GM19328 (cell line): ENCODE measurements around the gene KRTAP5-6.

Experiments
- ATAC-seq: cut with Tn5 transposase; IDR thresholded peaks from one replicate; pipeline ENCODE4 v1.9.1; 2021; ENCODE audit warnings: mild to moderate bottlenecking, moderate library complexity; ENCODE audit not compliant: unreplicated experiment

KRTAP5-6 gene

DNA sequence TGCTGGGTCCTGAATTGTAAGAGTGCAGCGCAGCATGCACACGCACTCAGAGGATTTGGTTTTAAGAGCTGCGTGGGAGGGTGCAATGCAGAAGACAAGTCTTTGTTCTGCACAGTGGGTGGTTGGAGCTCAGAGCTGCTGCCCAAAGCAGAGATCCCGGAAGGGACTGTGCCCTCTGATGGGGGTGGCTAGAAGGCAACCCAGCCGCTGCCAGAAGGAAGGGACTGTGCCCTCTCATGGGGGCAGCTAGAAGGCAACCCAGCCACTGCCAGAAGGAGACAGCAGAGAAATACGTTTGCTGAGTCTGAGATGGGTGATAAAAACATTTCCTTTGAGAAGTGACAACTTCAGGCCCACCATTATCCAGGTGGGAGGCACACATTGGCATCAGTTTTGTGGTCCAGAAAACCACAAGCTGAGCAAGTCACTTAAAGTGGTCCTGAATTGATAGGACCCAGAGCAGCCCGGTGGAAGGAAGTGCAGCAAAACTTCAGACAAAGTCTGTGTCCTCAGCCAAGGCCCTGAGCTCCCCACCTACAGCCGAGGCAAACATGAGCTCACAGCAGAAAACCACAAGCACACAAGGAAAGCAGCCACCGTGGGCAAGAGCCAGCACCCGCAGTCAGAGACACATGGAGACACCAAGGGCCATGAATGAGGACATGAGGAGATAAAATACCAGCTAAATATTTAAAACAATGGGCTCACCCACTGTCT is 4.3 kb downstream of the KRTAP5-6 start:
- no peak for ATAC-seq

DNA sequence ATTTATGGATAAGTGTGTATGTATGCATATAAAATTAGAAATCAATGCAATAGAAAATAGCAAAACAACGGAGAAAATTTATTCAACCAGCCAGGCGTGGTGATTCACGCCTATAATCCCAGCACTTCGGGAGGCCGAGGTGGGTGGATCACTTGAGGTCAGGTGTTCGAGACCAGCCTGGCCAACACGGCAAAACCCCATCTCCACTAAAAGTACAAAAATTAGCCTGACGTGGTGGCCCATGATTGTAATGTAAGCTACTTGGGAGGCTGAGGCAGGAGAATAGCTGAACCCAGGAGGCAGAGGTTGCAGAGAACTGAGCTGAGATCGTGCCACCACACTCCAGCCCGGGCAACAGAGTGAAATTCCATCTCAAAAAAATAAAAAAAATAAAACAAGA is 5.5 kb downstream of the KRTAP5-6 start:
- ATAC-seq, result no peak

DNA sequence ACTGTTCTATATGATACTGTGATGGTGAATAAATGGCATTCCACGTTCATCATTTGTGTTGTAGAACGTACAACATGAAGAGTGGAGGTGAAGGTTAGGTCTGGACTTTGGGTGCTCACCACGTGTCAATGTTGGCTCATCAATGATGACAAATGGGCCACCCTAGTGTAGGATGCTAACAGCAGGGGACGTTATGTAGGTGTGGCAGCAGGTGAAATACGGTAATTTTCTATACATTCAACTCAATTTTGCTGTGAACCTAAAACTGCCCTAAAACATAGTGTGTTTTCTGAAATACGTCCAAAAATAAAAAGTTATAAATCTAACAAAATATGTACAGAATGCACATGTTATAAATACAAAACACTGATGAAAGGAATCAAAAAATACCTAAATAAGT is 6.2 kb downstream of the KRTAP5-6 start:
- ATAC-seq, result no peak

DNA sequence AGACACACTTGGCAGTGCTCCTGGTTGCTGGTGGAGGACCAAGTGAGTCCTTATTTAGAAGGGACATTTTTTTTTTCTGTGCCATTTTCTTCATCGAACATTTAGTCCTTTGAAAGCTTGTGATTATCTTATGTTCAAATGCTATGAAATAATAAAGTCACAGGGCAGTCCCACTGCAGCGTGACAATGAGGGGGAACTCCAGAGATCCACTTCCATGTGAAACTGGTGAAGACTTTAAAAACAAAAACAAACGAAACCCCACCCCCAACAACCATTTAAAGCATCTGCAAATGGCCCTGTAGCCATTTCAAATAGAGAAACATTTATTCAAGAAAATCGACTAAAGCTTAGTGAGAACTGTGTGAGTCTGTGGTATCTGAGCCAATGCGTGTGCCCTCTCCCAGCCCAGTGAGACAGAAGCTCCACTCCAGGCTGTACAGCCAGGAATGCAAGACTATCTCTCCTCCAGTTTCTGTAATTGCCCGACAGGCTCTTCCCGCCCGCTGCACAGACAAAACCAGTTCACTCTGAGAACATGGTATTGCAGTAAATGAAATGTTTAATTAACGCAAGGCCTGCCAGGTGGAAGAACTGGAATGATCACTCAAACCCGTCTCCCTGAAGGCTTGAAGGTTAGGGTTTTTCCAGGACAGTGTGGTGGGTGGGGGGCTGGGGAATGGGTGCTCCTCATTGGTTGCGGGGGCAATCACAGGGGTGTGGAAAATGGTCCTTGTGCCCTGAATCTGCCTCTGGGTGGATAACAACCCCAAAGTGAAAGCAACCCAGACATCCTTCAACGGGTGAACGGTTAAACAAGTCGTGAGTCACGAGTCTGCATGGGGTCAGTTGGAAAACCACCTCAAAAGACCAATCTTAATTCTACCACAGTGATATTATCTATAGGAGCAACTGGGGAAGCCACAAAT is 8.4 kb downstream of the KRTAP5-6 start:
- no peak for ATAC-seq

DNA sequence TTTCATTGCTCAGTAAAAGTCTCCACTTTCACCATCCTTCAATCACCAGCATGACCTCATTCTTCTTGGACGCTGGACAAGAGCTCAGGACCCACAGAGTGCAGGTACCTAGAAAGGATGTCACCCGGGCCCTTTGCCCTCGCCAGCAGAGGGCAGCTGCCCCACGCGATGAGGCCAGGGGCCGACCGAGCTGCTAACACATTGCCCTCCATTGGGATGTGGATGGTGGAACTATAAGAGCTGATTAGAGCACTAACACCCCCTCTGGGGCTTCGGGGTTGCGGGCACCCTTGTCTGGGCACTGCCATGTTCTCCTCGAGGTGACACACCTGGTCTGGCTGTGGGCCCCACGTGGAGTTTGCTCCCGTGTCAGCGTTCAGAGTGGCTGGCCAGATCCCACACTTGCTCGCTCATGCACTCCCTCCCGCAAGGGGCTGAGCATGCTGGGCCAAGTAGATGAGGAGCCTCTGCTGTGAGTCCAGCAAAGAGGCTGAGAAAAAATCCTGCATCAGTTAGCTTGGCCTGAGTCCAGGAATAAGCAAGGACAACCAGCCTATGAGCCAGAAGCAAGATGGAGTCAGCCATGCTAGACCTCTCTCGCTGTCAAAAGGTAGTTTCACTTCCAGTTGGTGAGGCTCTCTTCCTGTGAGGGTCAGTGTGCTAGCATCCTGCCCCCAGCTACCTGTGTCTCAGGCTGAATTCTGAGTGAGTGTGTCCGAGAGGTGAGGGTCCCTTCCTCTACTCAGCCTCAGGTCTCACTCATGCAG is 9.8 kb downstream of the KRTAP5-6 start:
- ATAC-seq, result no peak

DNA sequence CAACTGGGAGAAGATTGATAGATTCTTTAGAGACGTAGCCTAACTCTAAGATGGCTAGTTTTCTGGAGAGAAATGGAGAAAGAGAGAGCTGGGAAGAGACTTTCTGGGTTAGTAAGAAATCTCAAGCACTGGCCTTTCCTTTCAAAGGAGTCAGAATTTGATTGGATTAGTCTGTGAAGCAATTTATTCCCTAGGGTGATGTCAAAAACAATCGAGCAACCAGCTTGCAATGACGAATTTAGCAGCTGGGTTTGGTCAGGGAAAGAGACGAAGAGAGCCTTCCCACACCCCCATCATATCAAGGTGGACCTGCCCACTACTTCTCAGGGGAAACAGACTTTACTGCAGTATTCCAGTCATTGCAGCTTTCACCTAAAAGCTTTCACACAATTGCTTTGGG is 10.8 kb downstream of the KRTAP5-6 start:
- ATAC-seq, result no peak

DNA sequence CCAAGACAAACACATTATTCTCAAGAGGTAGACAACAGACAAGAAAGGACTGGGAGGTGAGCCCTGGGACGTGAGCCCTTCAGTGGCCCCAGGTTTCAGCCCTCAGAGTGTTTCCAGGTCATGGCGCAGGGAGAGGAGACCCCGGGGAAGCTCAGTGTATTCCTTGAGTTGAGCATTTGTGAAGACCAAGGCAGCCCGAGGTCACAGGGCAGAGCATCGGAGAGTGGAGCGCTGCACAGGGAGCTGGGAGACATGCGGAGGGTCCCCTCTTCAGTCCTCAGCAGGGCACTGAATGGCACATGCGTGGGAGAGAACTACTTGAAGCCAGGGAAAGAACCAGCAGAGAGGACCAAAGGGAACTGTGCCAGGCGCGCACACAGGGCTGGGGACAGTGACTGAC is 11.7 kb downstream of the KRTAP5-6 start:
- no peak for ATAC-seq

DNA sequence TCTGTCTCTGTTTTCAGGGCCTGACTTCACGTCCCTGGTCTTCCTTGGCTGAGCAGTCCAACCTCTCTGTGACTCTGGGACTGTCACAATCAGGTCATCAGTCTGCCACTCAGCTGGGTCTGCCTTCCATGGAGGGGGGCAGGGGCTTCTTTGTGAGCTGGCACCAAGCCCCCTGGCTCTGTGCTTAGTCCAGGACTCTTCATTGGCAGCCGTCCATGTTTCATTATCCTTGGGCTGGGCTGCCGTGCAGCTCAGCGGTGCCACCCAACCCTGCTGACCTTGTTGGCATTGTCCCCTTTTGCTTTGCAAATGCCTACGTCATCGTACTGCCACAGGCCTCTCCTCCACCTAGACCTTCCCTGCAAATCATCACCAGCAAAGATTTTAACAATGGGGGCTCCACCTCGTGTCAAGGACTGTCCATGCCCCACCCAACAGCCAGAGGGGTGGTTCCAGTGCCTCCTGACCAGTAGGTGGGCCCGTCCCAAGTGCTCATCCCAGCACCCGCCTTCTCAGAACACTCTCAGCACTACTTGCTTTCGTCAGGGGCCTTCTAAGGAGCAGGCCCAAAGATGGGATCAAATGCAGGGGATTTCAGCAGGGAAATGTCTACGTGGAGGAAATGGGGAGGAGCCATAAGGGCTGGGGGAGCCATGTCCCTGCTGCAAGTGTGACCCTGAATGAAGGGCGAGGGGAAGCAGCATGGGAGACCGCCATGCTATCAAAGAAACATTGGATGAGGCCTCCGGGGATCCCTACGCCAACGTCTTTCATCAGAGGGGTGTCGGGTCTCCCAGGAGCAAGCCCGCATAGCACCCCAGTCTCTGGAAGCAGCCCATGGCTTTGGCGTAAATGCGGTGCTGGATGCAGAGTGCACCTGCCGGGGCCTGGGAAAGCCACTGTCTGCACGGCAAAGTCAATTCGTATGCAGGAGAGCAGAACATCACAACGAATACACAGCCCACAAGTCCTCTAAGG is 18.2 kb downstream of the KRTAP5-6 start:
- ATAC-seq, result no peak

DNA sequence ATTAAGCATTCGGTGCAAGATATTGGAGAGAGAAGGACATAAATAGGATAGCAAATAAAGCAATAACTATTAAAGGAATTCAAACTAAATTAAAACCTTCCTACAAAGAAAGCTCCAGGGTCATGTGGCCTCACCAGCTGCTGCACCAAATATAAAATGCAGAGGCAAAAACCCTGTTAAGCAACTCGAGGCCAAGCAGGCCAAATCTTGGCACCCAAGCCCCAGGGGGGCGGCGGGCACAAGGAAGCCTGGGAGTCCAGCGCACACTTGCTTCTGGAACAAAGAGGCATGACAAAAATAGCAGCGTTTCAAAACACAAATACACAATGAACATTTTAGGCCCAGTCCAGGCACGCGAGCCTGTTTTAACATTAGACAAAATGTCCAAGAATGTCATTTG is 20.8 kb downstream of the KRTAP5-6 start:
- no peak for ATAC-seq

DNA sequence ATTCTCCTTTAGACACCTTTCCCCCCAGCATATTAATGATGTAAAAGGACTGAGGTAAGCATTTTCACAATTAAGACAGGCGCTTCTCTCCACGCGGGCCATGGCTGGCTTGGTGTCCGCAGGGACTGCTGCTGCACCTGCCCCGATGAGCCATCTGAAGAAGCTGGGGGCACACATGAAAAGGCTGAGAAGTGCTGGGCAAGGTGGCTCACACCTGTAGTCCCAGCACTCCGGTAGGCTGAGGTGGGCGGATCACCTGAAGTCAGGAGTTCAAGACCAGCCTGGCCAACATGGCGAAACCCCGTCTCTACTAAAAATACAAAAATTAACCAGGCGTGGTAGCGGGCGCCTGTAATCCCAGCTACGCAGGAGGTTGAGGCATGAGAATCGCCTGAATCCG is 21.3 kb downstream of the KRTAP5-6 start:
- ATAC-seq, result no peak

DNA sequence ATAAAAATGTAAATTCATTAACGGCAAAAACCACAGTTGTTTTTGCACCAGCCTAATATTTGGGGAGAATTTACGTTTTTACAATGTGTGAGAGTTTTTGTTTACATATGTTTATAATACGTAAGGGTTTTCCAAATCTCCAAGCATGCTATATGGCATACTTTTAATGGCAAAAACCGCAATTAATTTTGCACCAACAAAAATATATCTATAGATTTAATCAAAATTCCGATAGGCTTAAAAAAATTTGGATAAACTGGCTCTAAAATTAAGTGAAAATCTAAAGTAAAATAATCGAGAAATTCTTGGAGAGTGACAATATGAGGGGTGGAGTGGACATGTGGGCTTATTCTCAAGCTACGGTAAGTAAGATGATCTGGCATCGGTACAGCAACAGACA is 22.8 kb downstream of the KRTAP5-6 start:
- ATAC-seq, result no peak

DNA sequence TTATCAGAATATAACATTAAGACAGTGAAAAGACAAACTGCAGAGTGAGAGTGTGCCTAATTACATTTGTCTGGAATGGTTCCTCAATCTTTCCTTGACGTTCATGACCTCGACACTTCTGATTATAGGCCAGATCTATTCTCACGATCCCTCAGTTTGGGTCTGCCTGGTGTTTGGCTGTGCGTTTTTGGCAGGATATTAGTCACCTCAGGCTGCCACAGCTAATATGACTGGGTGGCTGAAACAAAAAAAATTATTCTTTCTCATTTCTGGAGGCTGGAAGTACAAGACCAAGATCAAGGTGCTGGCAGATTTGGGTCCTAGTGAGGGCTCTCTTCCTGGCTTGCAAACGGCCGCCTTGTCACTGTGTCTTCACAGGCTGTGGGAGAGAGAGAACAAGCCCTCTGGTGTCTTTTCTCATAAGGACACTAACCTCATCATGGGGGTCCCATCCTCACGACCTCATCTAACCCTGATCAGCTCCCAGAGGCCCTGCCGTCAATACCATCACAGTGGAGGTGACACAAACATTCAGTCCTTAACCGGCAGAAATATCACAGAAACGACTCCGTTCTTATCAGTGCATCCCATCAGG is 30.2 kb downstream of the KRTAP5-6 start:
- ATAC-seq, result no peak

DNA sequence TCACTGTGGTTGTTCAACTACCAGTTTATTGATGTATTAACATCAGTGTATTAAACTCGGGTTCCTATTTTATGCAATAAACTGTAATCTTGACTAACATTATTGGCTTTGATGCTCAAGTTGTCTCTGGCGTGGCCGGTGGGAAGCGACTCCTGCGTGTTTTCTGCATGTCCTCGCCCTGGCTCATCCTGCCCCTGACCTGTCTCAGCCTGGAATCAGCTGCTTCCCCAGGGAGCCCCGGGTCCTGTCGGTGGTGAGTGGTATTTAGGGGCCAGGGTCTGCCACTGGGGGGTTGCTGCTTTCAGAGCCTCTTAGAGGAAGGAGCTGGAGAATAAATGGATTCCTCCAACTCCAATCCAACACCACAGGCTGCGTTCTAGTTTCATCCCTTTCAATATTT is 30.9 kb downstream of the KRTAP5-6 start:
- no peak for ATAC-seq

DNA sequence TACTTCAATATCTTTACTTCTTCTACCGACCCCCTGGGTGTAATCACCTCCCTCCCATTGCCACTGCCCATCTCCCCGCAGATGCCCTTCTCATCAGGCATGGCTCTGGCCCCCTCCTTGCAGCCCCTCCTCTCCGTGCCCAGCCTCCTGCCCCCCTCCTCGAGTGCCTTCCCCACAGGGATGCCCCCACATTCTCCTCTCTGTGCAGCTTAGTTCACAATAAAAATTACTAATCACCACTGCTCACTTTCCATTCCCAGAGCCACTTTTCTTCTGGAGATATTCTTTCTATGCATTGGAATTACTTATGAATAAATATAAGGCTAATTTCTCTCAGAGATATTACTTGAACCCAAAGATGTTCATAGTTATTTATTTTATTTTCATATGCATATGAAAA is 31.3 kb downstream of the KRTAP5-6 start:
- ATAC-seq, result no peak

DNA sequence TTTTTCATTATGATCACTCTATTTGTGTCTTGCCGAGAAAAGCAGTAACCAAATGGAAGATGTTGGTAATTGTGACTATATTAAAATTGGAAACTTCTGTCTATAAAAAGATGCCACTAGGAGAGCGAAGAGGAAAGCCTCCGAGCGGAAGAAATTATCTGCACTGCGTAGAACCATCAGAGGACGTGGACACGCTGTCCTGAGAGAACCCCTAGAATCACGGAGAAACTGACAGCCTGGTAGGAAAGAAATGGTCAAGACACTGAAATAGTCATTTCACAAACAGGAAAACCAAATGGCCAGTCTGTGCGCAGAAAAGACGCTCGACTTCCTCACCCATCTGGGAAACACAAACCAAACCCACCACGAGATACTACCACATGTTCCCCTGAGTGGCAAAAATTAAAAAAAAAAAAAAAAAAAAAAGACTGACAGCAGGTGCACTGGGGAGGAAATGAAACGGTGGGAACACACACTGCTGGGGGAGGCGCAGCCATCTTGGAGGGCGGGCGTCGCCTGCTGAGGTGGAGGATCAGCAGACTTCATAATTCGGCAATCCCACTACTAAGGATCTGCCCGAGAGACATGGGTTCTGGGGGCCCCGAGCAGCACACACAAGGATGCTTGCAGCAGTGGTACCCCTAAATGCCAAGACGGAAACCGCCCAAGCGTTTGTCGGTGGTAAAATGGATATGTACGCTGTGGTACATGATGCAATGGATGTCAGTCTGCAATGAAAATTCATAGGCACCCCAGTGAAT is 32.1 kb downstream of the KRTAP5-6 start:
- ATAC-seq, result no peak

DNA sequence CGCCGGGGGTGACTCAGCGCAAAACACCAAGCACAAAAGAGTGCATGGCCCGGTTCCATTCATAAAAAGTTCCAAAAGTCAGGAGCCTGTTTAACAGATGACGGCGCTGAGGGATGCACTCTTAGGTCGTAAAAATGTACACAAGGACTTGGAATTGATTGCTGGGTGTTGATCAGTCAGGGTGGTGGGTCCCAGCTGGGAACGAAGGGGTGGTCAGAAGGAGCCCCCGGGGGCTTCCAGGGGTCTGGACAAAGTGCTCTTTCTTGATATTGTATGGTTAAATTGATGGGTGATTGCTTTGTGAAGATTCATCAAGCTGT is 32.7 kb downstream of the KRTAP5-6 start:
- no peak for ATAC-seq

DNA sequence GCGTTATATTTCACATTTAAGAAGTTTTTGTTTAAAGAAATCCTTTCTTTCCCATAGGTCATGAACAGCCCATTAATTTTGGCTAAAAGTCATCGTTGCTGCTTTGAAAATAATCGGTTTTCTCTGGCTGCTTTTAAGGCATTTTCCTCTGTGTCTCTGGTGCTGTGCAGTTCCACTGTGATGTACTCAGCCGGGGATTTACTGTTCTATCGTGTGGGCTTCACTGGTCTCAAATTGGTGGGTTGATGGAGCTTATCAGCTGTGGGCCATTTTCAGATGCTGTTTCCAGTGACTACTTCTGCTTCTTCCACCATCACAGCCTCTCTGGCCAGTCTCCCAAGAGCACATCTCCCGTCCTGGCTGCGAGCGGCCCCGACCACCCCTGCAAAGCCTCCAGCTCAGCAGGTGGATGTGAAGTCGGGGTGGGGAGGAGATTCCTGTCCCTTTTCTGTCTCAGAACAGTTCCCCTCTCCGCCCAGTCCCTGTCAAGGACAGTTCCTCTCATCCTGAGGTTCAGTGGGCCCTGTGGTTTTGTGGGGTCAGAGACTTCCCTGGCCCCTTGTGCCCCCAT is 33.1 kb downstream of the KRTAP5-6 start:
- ATAC-seq, result no peak

DNA sequence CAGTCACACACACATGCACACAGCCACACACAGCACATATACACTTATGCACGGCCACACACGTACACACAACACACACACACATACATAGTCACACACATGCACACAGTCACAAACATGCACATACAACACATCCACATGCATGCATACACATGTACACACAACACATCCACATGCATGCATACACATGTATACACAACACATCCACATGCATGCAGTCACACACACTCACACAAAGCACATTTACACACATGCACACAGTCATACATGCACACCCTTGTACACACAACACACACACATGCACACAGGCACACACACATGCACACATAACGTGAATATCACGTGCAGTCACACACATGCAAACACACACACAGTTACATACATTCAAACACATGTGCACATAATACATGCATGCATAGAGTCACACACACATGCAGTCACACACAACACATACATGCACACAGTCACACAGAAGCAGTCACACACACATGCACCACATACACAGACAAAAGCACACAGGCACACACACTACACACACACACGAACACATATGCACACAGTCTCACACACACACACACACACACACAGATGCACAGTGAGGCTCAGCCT is 34.6 kb downstream of the KRTAP5-6 start:
- no peak for ATAC-seq
